Stimulated activated CD4-positive, alpha-beta T cell treated with anti-CD3 and anti-CD28 coated beads, TNF-alpha, amount 100 ng/mL, for 1 hour (primary cell): ENCODE measurements around the gene SP7.
"Not testable (repeated sequence)": the region's sequence is repeated elsewhere in the genome, so short reads cannot be mapped to it uniquely, and the experiment has no call there.

ENCODE experiments used
- DNase-seq, 3 donors: peaks; one replicate each; pipeline ENCODE4 v3.0.0-alpha.2; 2020; ENCODE audit warnings: low read depth in 3 of 3, low spot score in 1 of 3

The SP7 gene

DNA sequence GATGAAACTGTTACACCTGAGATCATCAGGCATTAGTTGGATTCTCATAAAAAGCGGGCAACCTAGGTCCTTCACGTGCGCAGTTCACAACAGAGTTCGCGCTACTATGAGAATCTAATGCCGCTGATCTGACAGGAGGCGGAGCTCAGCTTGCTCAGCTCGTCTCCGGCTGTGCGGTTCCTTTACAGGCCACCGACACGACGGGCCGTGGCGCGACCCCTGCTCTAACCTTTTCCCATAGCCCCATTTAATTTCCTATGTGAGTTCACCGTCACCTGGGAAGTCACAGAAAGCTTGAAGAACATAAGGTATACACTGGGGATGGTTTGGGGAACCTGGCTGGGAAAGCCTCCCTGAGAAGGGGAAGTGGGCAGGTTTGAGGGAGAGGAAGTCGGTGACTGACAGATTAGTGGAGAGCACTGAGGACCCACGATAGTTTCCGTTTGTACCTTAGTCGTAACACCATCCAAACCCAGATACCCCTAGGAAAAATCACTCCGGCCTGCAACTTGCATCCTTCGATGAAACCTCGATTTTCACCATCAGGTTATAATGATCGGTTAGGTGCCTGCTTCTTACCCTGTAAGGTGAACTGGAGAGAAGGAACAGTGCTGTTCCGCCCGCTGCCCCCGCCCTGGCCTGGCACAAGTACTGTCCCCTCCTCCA lies 11.9 kb downstream of the SP7 start:
- DNase-seq = peak in 2 of 3 donors; percentile 13 to 29

DNA sequence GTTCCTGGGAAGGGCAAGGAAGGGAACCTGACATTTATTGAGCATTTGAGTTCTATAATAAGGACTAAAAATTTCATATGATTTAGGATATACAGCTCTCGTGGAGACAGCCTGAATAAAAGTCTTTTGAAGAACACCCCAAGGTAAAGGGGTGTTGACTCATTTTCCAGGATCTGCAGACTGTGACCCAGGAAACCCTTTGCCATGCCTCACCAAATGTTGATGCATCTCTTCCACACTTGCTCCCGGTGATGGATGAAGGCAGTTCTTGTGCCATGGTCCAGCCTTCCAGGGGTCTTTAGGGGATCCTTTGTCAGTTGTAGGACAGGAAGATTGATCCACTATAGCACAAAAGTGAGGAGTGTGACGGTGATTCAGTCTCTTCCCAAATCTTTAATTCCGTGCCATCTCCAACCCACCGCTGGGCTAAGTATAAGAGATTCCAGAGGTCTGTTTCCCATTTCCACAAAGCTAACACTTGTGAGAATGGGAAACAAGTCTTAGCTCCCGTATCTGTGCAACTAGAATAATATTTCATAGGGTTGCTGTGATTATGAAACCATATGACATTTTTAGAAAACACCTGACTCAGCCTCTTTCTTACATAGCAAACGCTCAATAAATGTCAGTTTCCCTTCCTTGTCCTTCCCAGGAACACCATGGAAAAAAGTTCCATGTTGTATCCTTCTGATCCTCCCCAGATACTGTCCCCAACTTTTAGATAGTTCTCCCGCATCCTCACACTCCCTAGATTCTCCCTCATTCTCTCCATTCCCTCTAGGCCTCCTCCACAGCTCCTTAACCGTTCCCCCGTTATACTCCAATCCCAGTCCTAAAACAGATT lies 15.6 kb downstream of the SP7 start:
- no peak for DNase-seq

DNA sequence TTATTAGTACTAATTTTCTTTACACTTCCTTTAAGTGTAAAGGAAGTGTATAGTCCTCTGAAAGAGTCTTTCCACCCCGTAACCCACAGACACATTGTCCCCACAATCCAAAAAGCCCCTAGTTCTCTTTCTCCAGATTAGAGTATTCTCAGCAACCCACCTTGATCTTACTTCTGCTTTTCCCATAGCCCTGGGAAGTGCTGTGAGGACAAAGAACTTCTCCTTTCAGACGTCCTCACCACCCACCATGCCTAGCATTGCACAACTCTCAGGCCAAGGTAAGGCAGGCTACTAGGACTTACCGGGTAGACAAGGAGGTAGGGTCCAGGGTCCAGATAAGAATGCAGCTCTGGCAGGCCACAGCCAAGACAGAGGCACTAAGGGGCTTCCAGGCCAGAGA lies 22.2 kb downstream of the SP7 start:
- no peak for DNase-seq

- no peak for DNase-seq
Measured at GRCh38 chr12:53308276-53308675, 27.9 kb downstream of the SP7 start.

- DNase-seq = no peak
Measured at GRCh38 chr12:53306826-53307225, 29.3 kb downstream of the SP7 start.

DNA sequence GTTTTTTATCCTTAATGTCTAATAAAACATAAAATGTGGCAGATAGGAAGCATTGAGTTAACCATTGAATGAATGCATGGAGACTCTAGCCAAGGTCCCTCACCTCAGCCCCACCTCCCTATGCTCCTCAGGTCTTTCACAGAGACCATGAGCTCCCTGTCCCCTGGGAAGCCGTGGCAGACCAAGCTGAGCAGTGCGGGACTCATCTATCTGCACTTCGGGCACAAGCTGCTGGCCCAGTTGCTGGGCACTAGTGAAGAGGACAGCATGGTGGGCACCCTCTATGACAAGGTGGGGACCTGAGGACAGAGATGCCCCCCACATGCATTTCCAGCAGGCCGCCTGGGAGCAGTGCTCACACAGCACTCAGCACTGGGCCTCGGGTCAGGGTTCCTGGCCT lies 33.3 kb downstream of the SP7 start:
- DNase-seq = no peak

DNA sequence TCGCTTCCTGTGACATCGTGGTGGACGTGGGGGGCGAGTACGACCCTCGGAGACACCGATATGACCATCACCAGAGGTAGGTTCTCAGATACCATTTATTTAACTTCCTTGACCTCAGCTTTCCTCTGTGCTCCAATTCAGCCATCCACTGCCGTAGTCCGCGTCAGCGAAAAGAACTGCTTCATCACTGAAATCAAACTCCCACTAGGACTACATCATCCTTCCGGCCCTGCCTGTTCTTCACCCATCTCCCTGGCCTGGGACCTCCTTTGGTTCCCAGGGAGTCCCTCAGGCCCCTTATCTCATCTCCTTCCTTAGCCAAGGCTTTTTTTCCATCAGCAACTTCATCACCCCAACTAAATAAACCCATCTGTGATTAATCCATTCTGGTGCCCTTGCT lies 36.0 kb downstream of the SP7 start:
- DNase-seq = no peak

- peak; percentile 52 to 68 (median 64) for DNase-seq
Measured at GRCh38 chr12:53299454-53300180, 36.5 kb downstream of the SP7 start, which contains the start of gene MYG1. TSS of gene MYG1 (plus strand) at chr12:53299695. CDS start at chr12:53299738, 43 bp downstream.

- peak in 1 of 3 donors; percentile 10 for DNase-seq
Measured at GRCh38 chr12:53299101-53299453, 37.1 kb downstream of the SP7 start.

GRCh38 chr12:53298164-53298563 lies 38.0 kb downstream of the SP7 start:
- DNase-seq = no peak

- DNase-seq = not testable (repeated sequence)
Measured at GRCh38 chr12:53297106-53297505, 39.0 kb downstream of the SP7 start.

DNA sequence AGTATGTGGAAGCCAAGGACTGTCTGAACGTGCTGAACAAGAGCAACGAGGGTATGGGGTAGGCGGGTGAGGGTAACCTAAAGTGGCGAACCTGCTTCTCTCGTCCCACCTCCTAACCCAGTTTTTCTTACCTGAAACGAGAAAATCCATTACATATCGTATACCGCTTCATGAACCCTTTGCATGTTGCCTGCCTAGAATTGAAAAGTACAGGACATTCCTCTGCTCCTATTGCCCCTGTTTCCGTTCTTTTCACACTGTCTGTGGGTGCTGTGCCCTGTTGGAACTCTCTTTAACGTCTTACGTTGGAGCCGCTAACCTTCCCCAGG lies 40.3 kb downstream of the SP7 start:
- DNase-seq = no peak

GRCh38 chr12:53295070-53295890 lies 40.9 kb downstream of the SP7 start, which contains the start of gene PFDN5:
TSS of gene PFDN5 (plus strand) at chr12:53295542. CDS start at chr12:53295568, 26 bp downstream.
- peak; percentile 69 to 76 (median 74) for DNase-seq

DNA sequence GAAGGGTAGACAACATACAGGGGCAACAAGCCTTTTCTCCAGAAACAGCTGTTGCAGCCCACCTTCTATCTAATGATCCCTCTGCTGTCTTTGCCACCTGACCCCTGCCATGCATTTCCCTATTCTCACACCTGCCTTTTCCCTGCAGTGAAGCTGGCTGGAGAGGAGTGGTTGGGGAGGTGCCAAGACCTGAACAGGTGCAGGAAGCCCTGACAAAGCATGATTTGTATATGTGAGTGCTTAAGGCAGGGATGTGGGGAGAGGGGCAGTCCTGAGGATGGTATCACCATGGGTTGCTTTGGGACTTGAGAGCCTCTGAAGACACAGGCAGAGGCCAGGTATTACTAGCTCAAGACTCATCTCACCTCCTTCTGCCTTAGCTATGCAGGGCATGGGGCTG lies 43.7 kb downstream of the SP7 start:
- DNase-seq = no peak

DNA sequence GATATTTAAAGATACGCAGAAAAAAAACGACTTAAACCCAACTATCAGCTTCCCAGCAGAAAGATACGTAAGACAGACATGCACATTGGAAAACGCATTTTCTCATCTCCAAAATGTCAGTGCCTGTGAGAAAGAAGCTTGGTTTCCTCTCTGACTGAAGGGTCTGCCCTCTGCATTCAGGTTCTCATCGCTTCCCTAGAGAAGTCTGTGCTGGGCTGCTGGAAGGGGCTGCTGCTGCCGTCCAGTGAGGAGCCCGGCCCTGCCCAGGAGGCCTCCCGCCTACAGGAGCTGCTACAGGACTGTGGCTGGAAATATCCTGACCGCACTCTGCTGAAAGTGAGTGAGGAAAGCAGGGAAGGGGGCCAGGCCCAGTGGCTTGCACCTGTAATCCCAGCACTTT lies 45.5 kb downstream of the SP7 start:
- no peak for DNase-seq

DNA sequence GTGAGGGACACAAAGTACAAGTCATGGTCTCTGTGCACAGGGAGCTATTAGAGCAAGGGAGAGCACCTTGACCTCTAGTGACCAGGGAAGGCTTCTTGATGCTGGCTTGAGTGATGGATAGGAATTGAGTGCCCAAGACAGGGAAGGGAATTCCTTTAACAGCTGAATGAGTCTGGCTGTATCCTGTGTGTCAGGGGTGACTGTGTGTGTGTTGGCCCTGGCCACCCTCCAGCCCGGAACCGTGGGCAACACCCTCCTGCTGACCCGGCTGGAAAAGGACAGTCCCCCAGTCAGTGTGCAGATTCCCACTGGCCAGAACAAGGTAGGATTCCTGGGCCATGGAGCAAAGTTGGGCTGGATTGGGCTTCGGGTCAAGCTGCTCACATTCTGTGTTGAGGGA lies 46.3 kb downstream of the SP7 start:
- DNase-seq = no peak

DNA sequence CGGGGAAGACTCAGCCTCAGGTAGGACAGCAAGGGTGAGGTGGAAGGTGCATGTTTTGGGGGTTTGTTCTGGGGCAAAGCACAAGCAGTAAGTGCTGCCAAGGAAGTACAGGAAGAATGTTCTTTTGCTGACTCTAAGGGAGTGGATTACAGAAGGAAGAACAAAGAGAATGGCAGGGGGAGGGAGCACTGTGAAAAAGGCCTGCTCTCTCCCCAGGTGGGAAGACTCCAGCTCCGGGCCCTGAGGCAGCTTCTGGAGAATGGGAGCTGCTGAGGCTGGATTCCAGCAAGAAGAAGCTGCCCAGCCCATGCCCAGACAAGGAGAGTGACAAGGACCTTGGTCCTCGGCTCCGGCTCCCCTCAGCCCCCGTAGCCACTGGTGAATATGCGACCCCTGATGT lies 47.8 kb downstream of the SP7 start:
- DNase-seq = no peak

DNA sequence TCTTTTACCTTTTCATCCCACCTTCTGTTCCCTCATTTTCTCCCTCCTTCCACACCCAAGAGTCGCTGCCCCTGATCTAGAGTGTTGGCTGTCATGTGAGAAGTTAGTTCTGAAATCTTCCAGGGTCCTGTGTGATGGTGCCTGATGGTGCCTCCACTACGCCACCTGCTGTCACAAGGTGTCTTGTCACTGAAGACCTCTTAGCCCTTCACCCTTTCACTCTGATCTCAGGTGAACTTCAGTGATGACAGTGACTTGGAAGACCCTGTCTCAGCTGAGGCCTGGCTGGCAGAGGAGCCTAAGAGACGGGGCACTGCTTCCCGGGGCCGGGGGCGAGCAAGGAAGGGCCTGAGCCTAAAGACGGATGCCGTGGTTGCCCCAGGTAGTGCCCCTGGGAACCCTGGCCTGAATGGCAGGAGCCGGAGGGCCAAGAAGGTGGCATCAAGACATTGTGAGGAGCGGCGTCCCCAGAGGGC lies 48.4 kb downstream of the SP7 start:
- DNase-seq = peak; percentile 40 to 56 (median 54)

DNA sequence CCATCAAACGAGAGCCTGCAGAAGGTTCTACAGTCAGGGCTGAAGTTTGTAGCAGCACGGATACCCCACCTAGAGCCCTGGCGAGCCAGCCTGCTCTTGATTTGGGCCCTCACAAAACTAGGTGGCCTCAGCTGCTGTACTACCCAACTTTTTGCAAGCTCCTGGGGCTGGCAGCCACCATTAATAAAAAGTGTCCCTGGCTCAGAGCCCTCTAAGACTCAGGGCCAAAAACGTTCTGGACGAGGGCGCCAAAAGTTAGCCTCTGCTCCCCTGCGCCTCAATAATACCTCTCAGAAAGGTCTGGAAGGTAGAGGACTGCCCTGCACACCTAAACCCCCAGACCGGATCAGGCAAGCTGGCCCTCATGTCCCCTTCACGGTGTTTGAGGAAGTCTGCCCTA lies 49.7 kb downstream of the SP7 start:
- DNase-seq = no peak

- DNase-seq = no peak
Measured at GRCh38 chr12:53279888-53280498, 56.2 kb downstream of the SP7 start.
